HEK293 (cell line): ENCODE measurements around the gene ELOVL1.

Experiments
- CTCF ChIA-PET: fragments of 350-600 bp; formaldehyde crosslinking; extraction: SDS; loops from one replicate; lab custom pipeline; 2021; ENCODE audit warnings: antibody characterized with exemption; lab: Yijun Ruan, JAX
- POLR2A ChIA-PET: fragments of 300-600 bp; formaldehyde crosslinking; extraction: SDS; loops from one replicate; lab custom pipeline; 2020; ENCODE audit warnings: antibody characterized with exemption, inconsistent platforms; lab: Yijun Ruan, JAX
- H3K27ac ChIP-seq: fragments of 200-500 bp; sonication (Bioruptor generic); 2 replicates; pipeline ENCODE4 v1.5.1; 2014; ENCODE audit warnings: low read depth, low read length, control low read depth, inconsistent platforms; ENCODE audit errors: extremely low read depth
- H3K36me3 ChIP-seq, 2 experiments: fragments of 200-500 bp in 1 of 2; sonication (Bioruptor generic) in 1 of 2; 1 replicate in 1 of 2; 2 replicates in 1 of 2; pipeline ENCODE4 v1.5.1; 2014 to 2017; ENCODE audit warnings: inconsistent platforms in 2 of 2, low read length in 2 of 2; ENCODE audit not compliant: control insufficient read depth in 2 of 2, insufficient read depth in 1 of 2
- H3K4me1 ChIP-seq: fragments of 200-500 bp; sonication (Bioruptor generic); 2 replicates; pipeline ENCODE4 v1.5.1; 2014; ENCODE audit warnings: mild to moderate bottlenecking, low read length, inconsistent platforms; ENCODE audit not compliant: control insufficient read depth, insufficient read depth
- H3K4me3 ChIP-seq: 2 replicates; pipeline ENCODE4 v1.5.1; 2011; ENCODE audit warnings: low read depth, mild to moderate bottlenecking, control low read depth, low read length, moderate library complexity
- H3K9me3 ChIP-seq: fragments of 200-500 bp; sonication (Bioruptor generic); 2 replicates; pipeline ENCODE4 v1.5.1; 2014; ENCODE audit warnings: low read depth, low read length, inconsistent platforms; ENCODE audit not compliant: control insufficient read depth, insufficient read depth
- BCL11B ChIP-seq: fragments of 450-650 bp; formaldehyde crosslinking; IDR thresholded peaks from 2 replicates; pipeline ENCODE4 v1.5.1; 2016; ENCODE audit warnings: low read depth, missing biosample characterization, missing genetic modification characterization
- KLF7 ChIP-seq: fragments of 450-650 bp; formaldehyde crosslinking; IDR thresholded peaks from 2 replicates; pipeline ENCODE4 v1.5.1; 2016; ENCODE audit warnings: missing biosample characterization, missing genetic modification characterization, borderline replicate concordance
- OSR2 ChIP-seq: fragments of 450-650 bp; formaldehyde crosslinking; IDR thresholded peaks from 2 replicates; pipeline ENCODE4 v1.5.1; 2016; ENCODE audit warnings: missing biosample characterization, missing genetic modification characterization
- PRDM10 ChIP-seq: fragments of 450-650 bp; formaldehyde crosslinking; IDR thresholded peaks from 2 replicates; pipeline ENCODE4 v1.5.1; 2016; ENCODE audit warnings: missing biosample characterization, missing genetic modification characterization
- SP7 ChIP-seq: fragments of 450-650 bp; formaldehyde crosslinking; IDR thresholded peaks from 2 replicates; pipeline ENCODE4 v1.5.1; 2016; ENCODE audit warnings: missing biosample characterization, missing genetic modification characterization
- YY2 ChIP-seq: fragments of 450-650 bp; formaldehyde crosslinking; IDR thresholded peaks from 2 replicates; pipeline ENCODE4 v1.5.1; 2016; ENCODE audit warnings: missing biosample characterization, missing genetic modification characterization
- ZFP3 ChIP-seq: fragments of 450-650 bp; formaldehyde crosslinking; IDR thresholded peaks from 2 replicates; pipeline ENCODE4 v1.5.1; 2016; ENCODE audit warnings: low read depth, missing biosample characterization, missing genetic modification characterization
- ZNF121 ChIP-seq: fragments of 450-650 bp; formaldehyde crosslinking; IDR thresholded peaks from 2 replicates; pipeline ENCODE4 v1.5.1; 2016; ENCODE audit warnings: missing biosample characterization, missing genetic modification characterization
- ZNF132 ChIP-seq: fragments of 450-650 bp; formaldehyde crosslinking; IDR thresholded peaks from 2 replicates; pipeline ENCODE4 v1.5.1; 2017; ENCODE audit warnings: missing biosample characterization, missing genetic modification characterization, borderline replicate concordance
- ZNF19 ChIP-seq: fragments of 450-650 bp; formaldehyde crosslinking; IDR thresholded peaks from 2 replicates; pipeline ENCODE4; 2016; ENCODE audit warnings: missing biosample characterization, missing genetic modification characterization, low read depth
- ZNF26 ChIP-seq: fragments of 450-650 bp; formaldehyde crosslinking; IDR thresholded peaks from 2 replicates; pipeline ENCODE4 v1.5.1; 2016; ENCODE audit warnings: missing biosample characterization, missing genetic modification characterization
- ZNF354C ChIP-seq: fragments of 450-650 bp; formaldehyde crosslinking; IDR thresholded peaks from 2 replicates; pipeline ENCODE4 v1.5.1; 2016; ENCODE audit warnings: missing biosample characterization, missing genetic modification characterization, low read depth, borderline replicate concordance
- ZNF513 ChIP-seq: fragments of 450-650 bp; IDR thresholded peaks from 2 replicates; pipeline ENCODE4 v1.5.1; 2018; ENCODE audit warnings: missing biosample characterization, missing genetic modification characterization
- ZNF530 ChIP-seq: fragments of 450-650 bp; formaldehyde crosslinking; IDR thresholded peaks from 2 replicates; pipeline ENCODE4 v1.5.1; 2016; ENCODE audit warnings: low read depth, missing biosample characterization, missing genetic modification characterization
- ZNF654 ChIP-seq: fragments of 450-650 bp; formaldehyde crosslinking; IDR thresholded peaks from 2 replicates; pipeline ENCODE4 v1.5.1; 2016; ENCODE audit warnings: low read depth, missing biosample characterization, missing genetic modification characterization
- ZNF792 ChIP-seq: fragments of 450-650 bp; formaldehyde crosslinking; IDR thresholded peaks from 2 replicates; pipeline ENCODE4 v1.5.1; 2016; ENCODE audit warnings: missing biosample characterization, missing genetic modification characterization
- ZSCAN16 ChIP-seq: fragments of 450-650 bp; formaldehyde crosslinking; IDR thresholded peaks from 2 replicates; pipeline ENCODE4 v1.5.1; 2016; ENCODE audit warnings: missing biosample characterization, missing genetic modification characterization
- TF ChIP-seq, protein P1 (sequence below): fragments of 450-650 bp; formaldehyde crosslinking; IDR thresholded peaks from 2 replicates; pipeline ENCODE4; 2016; ENCODE audit warnings: missing biosample characterization, missing genetic modification characterization
- TF ChIP-seq, protein P2 (sequence below): fragments of 450-650 bp; formaldehyde crosslinking; IDR thresholded peaks from 2 replicates; pipeline ENCODE4 v1.5.1; 2016; ENCODE audit warnings: missing biosample characterization, missing genetic modification characterization

The ELOVL1 gene

DNA sequence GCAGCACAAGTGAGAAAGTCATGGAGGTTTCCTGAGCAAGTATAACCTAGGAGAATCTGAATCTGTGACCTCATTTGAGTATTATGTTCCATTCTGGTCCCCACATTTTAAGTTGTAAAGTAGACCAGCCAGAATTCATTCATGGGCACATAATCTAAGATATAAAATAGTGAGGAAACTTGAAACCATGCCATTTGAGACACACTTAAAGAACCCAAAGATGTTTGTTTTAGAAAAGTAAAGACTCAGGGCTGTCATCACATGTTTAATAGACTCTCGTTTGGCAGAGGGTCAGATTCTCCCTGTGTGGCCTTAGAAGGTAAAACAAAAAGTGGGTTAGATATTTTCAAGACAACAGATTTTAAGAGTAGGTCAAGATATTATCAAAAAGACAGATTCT lies 28.2 kb upstream of the ELOVL1 start (continued):
- TF ChIP-seq ZNF530 (tag by site-specific recombination) (no peak), ZNF354C (no peak), SP7 (tag by site-specific recombination) (peak; percentile 78), ZNF792 (no peak), YY2 (tag by site-specific recombination) (no peak), OSR2 (peak; percentile 86), ZNF654 (tag by site-specific recombination) (no peak), ZNF19 (no peak), PRDM10 (tag by site-specific recombination) (peak; percentile 70), ZFP3 (tag by site-specific recombination) (no peak), ZNF121 (tag by site-specific recombination) (no peak), ZNF26 (tag by site-specific recombination) (no peak), ZSCAN16 (no peak), ZNF132 (no peak), ZNF513 (tag by site-specific recombination) (no peak), KLF7 (no peak)
- TF ChIP-seq, protein P1, sequence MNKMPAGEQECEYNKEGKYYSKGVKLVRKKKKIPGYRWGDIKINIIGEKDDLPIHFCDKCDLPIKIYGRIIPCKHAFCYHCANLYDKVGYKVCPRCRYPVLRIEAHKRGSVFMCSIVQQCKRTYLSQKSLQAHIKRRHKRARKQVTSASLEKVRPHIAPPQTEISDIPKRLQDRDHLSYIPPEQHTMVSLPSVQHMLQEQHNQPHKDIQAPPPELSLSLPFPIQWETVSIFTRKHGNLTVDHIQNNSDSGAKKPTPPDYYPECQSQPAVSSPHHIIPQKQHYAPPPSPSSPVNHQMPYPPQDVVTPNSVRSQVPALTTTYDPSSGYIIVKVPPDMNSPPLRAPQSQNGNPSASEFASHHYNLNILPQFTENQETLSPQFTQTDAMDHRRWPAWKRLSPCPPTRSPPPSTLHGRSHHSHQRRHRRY (tag by site-specific recombination): no peak
- TF ChIP-seq, protein P2, sequence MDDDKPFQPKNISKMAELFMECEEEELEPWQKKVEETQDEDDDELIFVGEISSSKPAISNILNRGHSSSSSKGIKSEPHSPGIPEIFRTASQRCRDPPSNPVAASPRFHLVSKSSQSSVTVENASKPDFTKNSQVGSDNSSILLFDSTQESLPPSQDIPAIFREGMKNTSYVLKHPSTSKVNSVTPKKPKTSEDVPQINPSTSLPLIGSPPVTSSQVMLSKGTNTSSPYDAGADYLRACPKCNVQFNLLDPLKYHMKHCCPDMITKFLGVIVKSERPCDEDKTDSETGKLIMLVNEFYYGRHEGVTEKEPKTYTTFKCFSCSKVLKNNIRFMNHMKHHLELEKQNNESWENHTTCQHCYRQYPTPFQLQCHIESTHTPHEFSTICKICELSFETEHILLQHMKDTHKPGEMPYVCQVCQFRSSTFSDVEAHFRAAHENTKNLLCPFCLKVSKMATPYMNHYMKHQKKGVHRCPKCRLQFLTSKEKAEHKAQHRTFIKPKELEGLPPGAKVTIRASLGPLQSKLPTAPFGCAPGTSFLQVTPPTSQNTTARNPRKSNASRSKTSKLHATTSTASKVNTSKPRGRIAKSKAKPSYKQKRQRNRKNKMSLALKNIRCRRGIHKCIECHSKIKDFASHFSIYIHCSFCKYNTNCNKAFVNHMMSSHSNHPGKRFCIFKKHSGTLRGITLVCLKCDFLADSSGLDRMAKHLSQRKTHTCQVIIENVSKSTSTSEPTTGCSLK (tag by site-specific recombination): no peak

- POLR2A ChIA-PET: no interaction called here
- Histone ChIP-seq H3K36me3 (no peaks in the 10 kb centered on the region; a peak in 1 of 3 replicates), H3K9me3 (no peaks in the 10 kb centered on the region), H3K4me3 (no peak overlapping the region), H3K27ac (0 out of 2 replicates have a peak overlapping the region, but pooled peaks have one; percentile 4), H3K4me1 (peaks cover 11% of the 10 kb centered on the region)
- TF ChIP-seq SP7 (tag by site-specific recombination): peak; percentile 25
- TF ChIP-seq BCL11B (tag by site-specific recombination): no peak
- CTCF ChIA-PET: interaction anchor here (0.6 to 1.7 kb wide), 3 partner anchors 37 to 166 kb away, joined by 3 to 4 read pairs (median 3); partner anchors contain the start of gene CDC20
Measured at GRCh38 chr1:43395523-43395922, 27.7 kb upstream of the ELOVL1 start.
